Transverse colon (tissue), 4 donors: ENCODE results near the gene STAMBPL1.
"Not testable (repeated sequence)": the region's sequence is repeated elsewhere in the genome, so short reads cannot be mapped to it uniquely, and the experiment has no call there.

Experiments used
- POLR2A ChIP-seq: fragments of 450-650 bp; IDR thresholded peaks from one replicate; pipeline ENCODE4 v1.6.1; 2016; ENCODE audit warnings: antibody characterized with exemption, mild to moderate bottlenecking, moderate library complexity
- POLR2AphosphoS5 ChIP-seq, 3 donors: sonication (generic); formaldehyde crosslinking; IDR thresholded peaks; one replicate each; pipeline ENCODE4 v1.6.1; 2016; ENCODE audit warnings: antibody characterized with exemption in 3 of 3
- TF ChIP-seq, protein P1 (sequence below), 5 experiments: fragments of 200-600 bp in 3 of 5; fragments of 450-650 bp in 2 of 5; sonication (generic) in 3 of 5; IDR thresholded peaks; 1 replicate in 2 of 5; 2 replicates in 3 of 5; pipeline ENCODE4 v1.5.1; 2016 to 2017; ENCODE audit warnings: antibody characterized with exemption in 5 of 5, inconsistent platforms in 3 of 5, mild to moderate bottlenecking in 2 of 5, moderate library complexity in 1 of 5

DNA sequence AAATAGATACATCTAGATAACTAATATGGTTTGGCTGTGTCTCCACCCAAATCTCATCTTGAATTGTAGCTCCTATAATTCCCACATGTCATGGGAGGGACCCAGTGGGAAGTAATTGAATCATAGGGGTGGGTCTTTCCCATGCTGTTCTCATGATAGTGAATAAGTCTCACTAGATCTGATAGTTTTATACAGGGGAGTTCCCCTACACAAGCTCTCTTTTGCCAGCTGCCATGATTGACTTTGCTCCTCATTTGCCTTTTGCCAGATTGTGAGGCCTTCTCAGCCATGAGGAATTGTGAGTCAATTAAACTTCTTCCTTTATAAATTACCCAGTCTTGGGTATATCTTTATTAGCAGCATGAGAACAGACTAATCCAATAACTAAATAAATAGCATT is 42.4 kb upstream of the STAMBPL1 start:
- not testable (repeated sequence) for TF ChIP-seq POLR2AphosphoS5 (IDR thresholded peaks at IDR 0.05); POLR2A
- TF ChIP-seq, protein P1, sequence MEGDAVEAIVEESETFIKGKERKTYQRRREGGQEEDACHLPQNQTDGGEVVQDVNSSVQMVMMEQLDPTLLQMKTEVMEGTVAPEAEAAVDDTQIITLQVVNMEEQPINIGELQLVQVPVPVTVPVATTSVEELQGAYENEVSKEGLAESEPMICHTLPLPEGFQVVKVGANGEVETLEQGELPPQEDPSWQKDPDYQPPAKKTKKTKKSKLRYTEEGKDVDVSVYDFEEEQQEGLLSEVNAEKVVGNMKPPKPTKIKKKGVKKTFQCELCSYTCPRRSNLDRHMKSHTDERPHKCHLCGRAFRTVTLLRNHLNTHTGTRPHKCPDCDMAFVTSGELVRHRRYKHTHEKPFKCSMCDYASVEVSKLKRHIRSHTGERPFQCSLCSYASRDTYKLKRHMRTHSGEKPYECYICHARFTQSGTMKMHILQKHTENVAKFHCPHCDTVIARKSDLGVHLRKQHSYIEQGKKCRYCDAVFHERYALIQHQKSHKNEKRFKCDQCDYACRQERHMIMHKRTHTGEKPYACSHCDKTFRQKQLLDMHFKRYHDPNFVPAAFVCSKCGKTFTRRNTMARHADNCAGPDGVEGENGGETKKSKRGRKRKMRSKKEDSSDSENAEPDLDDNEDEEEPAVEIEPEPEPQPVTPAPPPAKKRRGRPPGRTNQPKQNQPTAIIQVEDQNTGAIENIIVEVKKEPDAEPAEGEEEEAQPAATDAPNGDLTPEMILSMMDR (IDR thresholded peaks at IDR 0.05), result not testable (repeated sequence)
